H1 (cell line): ENCODE measurements around the gene RHBDF1. TPM values are rescaled to one million over a fixed set of nuclear protein-coding genes. Genes with fewer than 3 reads are reported as not detected.

Experiments
- BACH1 ChIP-seq: IDR thresholded peaks from 2 replicates; pipeline ENCODE4 v1.6.1; 2012; ENCODE audit warnings: low read length, improper control_type of control experiment
- EP300 ChIP-seq, 2 experiments: IDR thresholded peaks; 1 replicate in 1 of 2; 2 replicates in 1 of 2; pipeline ENCODE4 v1.6.1; 2011 to 2012; ENCODE audit warnings: low read depth in 2 of 2, low read length in 2 of 2, mild to moderate bottlenecking in 2 of 2, borderline replicate concordance in 1 of 2, inconsistent platforms in 1 of 2, moderate library complexity in 1 of 2
- JUND ChIP-seq: IDR thresholded peaks from 2 replicates; pipeline ENCODE4 v1.6.1; 2011; ENCODE audit warnings: mild to moderate bottlenecking, improper control_type of control experiment, low read length
- NRF1 ChIP-seq: IDR thresholded peaks from 2 replicates; pipeline ENCODE4 v1.6.1; 2011; ENCODE audit warnings: mild to moderate bottlenecking, low read depth, low read length, improper control_type of control experiment
- RBBP5 ChIP-seq: IDR thresholded peaks from 2 replicates; pipeline ENCODE4 v1.7.1; 2012; ENCODE audit warnings: low read depth, mild to moderate bottlenecking, inconsistent platforms, low read length, moderate library complexity, borderline replicate concordance
- RFX5 ChIP-seq: IDR thresholded peaks from 2 replicates; pipeline ENCODE4 v1.6.1; 2011; ENCODE audit warnings: low read depth, low read length, improper control_type of control experiment, borderline replicate concordance
- SIN3A ChIP-seq, 2 experiments: IDR thresholded peaks in 1 of 2; conservative IDR thresholded peaks in 1 of 2; 2 replicates each; pipeline ENCODE4 v1.6.1; 2011 to 2012; ENCODE audit warnings: low read length in 2 of 2, improper control_type of control experiment in 1 of 2, low read depth in 1 of 2, mild to moderate bottlenecking in 1 of 2
- SIRT6 ChIP-seq: IDR thresholded peaks from one replicate; pipeline ENCODE4 v1.7.1; 2012; ENCODE audit warnings: low read length, inconsistent platforms
- TAF7 ChIP-seq: optimal IDR thresholded peaks from 2 replicates; pipeline ENCODE3; 2011; ENCODE audit warnings: low read depth, mild to moderate bottlenecking, inconsistent platforms, low read length, moderate library complexity, borderline replicate concordance
- polyA plus RNA-seq, 7 experiments: library from polyadenylated mRNA; depleted of rRNA in 3 of 7; stranded (reverse) in 5 of 7; unstranded in 2 of 7; fragments of >200 nt in 5 of 7; fragments of 200-250 nt in 2 of 7; gene quantifications; 1 replicate in 5 of 7; 2 replicates in 1 of 7; 4 replicates in 1 of 7; pipeline versions ENCODE4 v1.2.1 to v1.2.3, GENCODE V29; 2011 to 2013; ENCODE audit warnings: missing spikeins in 2 of 7, mixed read lengths in 2 of 7
- total RNA-seq: library from RNA; stranded (reverse); fragmentation: NEBNext Ultra II Directional; extraction: Animal tissue kit (Norgen Biotek cat#: 25700); gene quantifications from 2 replicates; pipeline ENCODE4 v1.2.1, GENCODE V29; 2021

Gene RHBDF1
- total and polyA plus RNA-seq, 2 of the 8 experiments (the other 6 are each of a cell fraction or from before 2014, with no cell fraction given) = 37.4 to 51.6 TPM

DNA sequence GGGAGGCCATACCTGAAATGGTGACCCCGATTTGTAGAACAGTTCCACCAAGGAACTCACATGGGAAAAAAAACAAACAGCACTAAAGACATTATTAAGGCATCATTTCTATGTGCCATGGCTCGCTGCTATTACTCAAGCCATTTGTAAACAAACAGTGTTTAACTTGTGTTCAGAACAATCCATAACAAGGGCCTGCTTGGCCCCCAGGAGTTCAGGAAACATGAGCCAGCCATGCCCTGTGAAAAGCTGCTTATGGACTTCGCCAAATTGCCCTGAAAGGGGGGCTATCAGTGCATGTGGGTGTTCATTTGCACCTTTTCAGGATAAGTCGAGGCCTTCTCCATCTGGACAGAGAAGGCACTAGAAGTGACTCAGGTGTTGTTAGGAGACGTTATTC, 27.0 kb downstream of the RHBDF1 start (continued):
- no peak for TF ChIP-seq BACH1
- no peak for TF ChIP-seq NRF1
- TF ChIP-seq TAF7 = no peak
- no peak for TF ChIP-seq SIN3A (conservative IDR thresholded peaks at IDR 0.05 in 1 of 2, IDR thresholded peaks at IDR 0.05 in 1 of 2; ENCODE audit: low read depth in 1 of 2, low read length in 2 of 2)
- no peak for TF ChIP-seq RFX5
- no peak for TF ChIP-seq RBBP5
- no peak for TF ChIP-seq EP300 (IDR thresholded peaks at IDR 0.05; ENCODE audit: borderline replicate concordance in 1 of 2, low read depth in 2 of 2, low read length in 2 of 2)
- TF ChIP-seq SIRT6 = no peak
- no peak for TF ChIP-seq JUND
